Astrocyte (in vitro differentiated cells and primary cell): Measurements from ENCODE around the gene RAB5B.
"Not testable (repeated sequence)": the region's sequence is repeated elsewhere in the genome, so short reads cannot be mapped to it uniquely, and the experiment has no call there.

Experiments used
- CTCF ChIP-seq: IDR thresholded peaks from 2 replicates; pipeline ENCODE4 v1.5.1; 2011; ENCODE audit warnings: low read depth, mild to moderate bottlenecking, inconsistent platforms, low read length, moderate library complexity; ENCODE audit not compliant: insufficient read depth
- EZH2 ChIP-seq: IDR thresholded peaks from 2 replicates; pipeline ENCODE4 v1.6.1; 2012; ENCODE audit warnings: mild to moderate bottlenecking, low read length, inconsistent platforms; ENCODE audit not compliant: insufficient read depth

- not testable (repeated sequence) for TF ChIP-seq CTCF, EZH2
Measured at GRCh38 chr12:55999522-55999921, 25.6 kb downstream of the RAB5B start.
